Activated CD8-positive, alpha-beta memory T cell treated with anti-CD3 and anti-CD28 coated beads for 1 hour (primary cell): ENCODE data around the gene CAPNS2.
"Not testable (repeated sequence)": the region's sequence is repeated elsewhere in the genome, so short reads cannot be mapped to it uniquely, and the experiment has no call there.

Experiments
- DNase-seq, 2 donors: peaks; one replicate each; pipeline ENCODE4 v3.0.0-alpha.2; 2020; ENCODE audit warnings: low read depth in 1 of 2; ENCODE audit errors: extremely low read depth in 1 of 2

Gene CAPNS2

DNA sequence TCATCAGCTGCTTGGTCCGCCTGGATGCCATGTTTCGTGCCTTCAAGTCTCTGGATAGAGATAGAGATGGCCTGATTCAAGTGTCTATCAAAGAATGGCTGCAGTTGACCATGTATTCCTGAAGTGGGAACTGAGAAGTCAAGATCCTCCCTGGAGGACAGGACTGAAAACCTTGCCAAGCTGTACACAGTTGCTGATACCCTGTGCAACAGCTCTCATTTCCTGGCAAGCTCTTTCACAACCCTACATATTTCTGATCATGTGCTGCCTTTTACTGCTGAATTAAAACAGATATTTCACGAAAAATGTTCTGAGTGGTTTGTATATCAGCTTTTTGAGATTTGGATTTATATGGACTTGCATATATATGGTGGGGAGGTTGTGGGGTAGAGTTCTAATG is 898 bp downstream of the CAPNS2 start:
- no peak for DNase-seq

DNA sequence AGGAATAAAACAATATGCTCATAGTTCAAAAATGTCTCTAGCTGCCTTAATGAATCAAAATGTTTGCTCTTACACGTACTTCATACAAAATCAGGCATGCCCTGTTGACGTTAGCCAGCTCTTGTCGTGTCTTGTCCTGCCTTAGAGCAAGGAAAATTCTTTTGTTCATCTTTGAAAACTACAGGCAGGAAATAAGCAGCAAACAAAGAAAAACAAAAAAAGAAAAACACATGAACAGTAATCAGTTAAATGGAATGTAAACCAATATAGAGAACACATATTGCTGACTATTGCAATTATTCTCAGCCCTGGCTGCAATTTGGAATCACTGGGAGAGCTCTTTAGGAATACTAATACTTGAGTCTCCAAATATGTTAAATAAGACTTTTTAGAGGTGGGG is 1.7 kb downstream of the CAPNS2 start:
- DNase-seq: no peak

DNA sequence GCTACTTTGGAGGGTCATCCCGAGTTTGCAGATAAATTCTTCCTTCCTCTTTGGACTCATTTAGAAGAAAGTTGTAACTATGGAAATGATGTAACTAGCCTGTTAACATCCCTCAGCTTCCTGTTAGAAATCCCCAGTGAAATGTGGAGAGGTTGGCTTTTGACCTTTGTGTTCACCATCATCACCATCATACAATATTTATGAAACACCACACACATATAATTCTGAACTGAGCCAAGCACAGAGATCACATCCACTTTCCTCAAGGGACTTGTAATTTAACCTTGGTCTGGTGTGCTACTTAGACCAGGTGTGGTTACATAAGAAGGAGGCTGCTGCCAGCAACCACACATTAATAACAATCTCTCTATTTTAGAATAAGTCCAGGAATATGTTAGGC is 2.5 kb downstream of the CAPNS2 start:
- no peak for DNase-seq

DNA sequence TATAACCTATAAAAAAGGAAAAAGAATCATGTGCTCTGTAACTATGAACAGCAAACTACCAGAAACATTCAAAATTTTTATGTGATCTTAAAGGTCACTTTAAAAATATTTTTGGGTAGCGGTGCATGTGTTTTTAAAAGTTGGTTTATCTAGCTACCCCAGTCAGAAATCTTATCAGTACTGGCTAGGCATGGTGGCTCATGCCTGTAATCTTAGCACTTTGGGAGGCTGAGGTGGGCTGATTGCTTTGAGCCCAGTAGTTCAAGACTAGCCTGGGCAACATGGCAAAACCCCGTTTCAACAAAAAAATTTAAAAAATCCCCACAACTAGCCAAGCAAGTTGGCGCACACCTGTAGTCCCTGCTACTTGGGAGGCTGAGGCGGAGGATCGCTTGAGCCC is 3.7 kb downstream of the CAPNS2 start:
- no peak for DNase-seq

DNA sequence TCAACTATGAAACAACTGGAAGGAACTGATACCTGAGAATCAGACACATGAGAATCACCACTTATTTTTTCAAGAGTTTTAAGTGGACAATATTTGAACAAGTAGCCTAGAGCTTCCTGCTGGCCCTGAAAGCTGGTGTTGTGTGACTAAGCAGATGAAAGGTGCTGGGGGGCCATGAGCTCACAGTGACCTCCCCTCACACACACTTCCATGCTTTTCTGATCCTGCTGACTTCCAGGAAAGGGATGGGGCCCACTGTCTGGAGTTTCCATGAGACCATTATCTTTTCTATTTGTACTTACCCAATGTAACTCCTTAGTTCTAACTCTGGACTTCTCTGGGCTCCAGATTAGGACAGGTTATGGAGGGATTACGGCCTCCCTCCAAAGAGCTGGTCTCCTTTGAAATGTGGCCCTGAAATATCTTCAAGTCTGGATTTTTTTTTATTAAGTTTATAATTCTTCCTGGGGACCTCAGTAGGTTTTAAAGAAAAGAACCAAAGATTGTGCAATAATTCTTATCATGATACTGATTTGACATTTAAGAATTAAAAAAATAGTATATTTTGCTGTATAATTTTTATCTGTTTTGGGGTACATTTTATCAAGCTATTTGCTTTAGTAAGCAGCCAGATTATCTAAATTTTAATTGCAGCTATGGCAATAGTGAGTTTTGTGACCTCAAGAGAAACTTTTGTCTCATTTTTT is 4.9 kb downstream of the CAPNS2 start:
- DNase-seq: no peak

DNA sequence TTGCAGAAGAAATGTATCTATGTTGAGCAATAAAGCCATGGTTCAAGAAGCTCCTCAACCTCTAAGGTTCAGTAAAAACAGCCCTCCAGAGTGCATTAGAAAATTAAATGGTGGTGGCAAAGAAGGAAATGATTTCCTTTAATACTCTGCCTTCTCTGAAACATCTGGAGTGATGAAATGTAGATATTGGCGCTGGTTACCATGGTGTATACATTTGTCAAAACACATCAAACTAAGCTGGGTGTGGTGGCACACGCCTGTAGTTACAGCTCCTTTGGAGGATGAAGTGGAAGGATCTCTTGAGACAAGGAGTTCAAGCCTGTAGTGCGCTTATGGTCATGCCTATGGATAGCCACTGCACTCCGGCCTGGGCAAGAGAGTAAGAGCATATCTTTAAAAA is 6.0 kb downstream of the CAPNS2 start:
- no peak for DNase-seq

DNA sequence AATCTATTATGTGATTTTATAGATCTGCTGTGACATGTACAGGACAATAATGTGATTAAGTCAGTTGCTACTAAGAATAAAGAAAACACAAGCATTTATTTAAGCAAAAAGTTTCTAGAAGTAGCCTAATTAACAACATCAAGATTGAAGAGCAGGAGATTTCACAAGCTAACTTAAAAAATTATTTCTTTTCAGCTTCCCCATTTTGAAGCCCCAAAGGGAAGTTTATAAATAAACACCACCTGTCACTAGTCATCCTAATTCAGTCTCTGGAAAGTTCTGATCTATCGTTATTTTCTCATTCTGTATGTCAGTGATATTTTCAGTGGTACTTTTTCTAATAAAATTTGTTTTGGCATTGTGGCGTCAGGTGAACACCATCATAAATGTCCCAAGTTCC is 8.3 kb downstream of the CAPNS2 start:
- no peak for DNase-seq

DNA sequence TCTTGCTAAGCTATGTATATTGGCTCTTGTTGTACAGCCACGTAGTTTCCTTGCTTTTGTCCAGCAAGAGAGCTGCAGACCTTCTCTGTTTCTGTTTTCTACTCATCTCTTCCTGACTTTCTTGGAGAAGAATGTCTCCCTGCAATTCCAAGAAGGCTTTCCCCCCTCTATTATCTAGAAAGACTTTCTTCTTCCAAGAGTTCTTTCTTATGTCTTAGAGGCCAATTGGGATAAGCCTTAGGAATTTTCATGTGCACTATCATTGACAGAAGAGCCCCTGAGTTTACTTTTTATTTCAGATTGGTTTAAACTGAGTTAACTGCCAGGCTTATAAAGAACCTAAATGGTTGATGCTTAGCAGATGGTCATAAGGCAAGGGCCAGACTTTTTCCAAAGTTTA is 9.0 kb downstream of the CAPNS2 start:
- no peak for DNase-seq

DNA sequence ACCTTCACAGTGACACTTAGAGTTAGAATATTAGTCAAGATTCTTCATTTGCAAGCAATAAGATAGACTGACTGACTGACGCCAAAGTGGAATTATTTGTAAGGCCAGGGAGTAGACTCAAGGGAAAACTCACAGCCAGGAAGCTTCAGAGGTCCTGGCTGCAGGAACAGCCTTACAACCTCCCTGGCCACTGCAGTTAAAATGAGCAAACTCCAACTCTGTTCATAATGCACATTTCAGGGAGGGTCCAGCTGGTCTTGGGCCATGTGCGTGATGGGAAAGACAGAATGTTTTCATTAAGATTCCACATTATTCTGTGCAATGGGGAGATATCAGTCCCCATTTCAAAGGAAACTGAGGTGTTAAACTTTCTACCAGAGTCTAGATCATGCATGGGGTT is 9.9 kb downstream of the CAPNS2 start:
- DNase-seq: no peak

DNA sequence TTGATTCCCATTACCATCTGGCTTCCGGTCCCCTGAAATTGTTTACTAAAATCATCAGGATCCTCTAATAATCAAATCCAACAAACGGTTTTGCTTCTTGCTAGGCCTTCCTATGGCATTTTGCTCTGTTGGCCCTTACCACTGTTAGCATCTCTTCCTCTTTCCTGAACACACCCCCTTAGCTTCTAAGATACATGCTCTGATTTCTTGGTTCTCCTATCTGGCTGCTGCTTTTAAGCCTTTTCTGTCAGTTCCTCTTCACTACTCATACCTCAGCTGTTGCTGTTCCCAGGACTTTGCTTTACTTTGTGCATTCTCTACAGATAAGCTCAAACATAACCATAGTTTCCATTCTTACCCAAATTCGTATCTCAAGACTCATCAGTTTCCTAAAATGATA is 11.4 kb downstream of the CAPNS2 start:
- DNase-seq: no peak

DNA sequence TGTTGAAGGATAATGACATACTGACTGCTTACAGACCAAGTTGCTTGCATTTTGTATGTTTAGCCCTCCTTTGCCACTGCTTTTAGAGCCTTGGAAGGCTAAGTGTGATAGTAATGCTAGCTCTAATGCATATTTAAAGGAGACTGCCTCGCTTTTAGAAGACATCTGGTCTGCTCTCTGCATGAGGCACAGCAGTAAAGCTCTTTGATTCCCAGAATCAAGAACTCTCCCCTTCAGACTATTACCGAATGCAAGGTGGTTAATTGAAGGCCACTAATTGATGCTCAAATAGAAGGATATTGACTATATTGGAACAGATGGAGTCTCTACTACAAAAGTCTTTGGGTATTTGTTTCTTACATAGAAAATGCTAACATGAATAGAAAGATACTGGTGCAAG is 19.1 kb downstream of the CAPNS2 start:
- DNase-seq: no peak

DNA sequence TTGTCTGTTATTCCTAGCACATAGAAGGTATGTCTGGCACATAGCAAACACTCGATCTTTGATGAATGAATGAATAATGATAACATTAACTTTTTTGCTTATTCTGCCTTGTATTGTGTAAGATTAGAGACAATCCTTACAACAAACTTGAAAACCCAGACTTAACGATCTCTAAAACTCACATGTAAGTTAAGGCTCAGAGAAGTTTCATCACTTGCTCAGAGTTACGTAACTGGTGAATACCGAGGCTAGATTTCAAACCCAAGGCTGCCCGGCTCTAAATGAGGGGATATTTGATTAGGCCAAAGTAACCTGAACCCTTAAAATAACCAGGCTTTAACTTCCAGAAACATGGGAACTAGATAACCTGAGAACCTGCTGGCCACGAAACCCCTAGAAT is 22.3 kb downstream of the CAPNS2 start:
- DNase-seq: no peak

DNA sequence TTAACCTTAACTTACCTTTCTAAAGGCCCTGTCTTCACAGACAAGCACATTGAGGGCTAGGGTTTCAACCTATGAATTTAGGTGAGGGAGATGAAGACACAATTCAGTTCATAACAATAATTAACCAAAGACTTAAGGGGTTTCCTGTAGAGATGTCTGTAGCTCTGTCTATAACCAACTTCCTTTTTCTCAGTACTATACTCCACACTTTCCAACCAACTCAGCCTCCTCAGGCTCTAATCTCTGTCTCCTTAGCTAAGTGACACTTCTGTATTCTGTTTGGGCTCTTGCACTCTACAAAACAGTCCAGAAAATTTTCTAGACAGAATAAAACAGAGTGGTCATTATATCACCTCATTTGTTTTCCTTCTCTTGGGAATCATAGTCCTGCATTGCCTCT is 25.8 kb downstream of the CAPNS2 start:
- no peak for DNase-seq

DNA sequence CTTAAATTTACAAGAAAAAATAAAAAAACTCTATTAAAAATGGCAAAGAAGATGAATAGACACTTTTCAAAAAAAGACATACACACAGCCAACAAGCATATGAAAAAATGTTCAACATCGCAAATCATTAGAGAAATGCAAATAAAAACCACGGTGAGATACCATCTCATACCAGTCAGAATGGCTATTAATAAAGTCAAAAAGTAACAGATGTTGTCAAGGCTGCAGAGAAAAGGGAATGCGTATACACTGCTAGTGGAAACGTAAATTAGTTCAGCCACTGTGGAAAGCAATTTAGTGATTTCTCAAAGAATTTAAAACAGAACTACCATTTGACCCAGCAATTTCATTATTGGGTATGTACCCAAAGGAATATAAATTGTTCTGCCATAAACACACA is 31.4 kb downstream of the CAPNS2 start:
- DNase-seq: no peak

DNA sequence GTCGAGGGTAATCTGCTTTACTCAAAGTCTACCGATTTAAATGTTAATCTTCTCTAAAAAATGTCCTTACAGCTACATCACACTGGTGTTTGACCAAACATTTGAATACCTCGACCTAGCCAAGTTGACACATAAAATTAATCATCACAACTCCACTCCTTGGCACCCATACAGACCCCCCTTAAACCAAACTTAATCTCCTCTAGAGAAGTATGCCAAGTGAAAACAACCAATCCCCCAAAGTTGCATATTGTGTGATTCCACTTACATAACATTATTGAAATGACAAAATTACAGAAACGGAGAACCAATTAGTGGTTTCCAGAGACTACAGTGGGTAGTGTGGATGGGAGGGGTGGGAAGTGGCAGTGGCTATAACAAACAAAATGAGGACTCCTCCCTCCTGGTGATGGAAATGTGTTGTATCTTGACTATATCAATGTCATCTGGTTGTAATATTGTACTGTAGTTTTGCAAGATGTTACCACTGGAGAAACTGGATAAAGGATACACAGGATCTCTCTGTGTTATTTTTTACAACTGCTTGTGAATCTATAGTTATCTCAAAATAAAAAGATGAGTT is 39.4 kb downstream of the CAPNS2 start:
- no peak for DNase-seq

DNA sequence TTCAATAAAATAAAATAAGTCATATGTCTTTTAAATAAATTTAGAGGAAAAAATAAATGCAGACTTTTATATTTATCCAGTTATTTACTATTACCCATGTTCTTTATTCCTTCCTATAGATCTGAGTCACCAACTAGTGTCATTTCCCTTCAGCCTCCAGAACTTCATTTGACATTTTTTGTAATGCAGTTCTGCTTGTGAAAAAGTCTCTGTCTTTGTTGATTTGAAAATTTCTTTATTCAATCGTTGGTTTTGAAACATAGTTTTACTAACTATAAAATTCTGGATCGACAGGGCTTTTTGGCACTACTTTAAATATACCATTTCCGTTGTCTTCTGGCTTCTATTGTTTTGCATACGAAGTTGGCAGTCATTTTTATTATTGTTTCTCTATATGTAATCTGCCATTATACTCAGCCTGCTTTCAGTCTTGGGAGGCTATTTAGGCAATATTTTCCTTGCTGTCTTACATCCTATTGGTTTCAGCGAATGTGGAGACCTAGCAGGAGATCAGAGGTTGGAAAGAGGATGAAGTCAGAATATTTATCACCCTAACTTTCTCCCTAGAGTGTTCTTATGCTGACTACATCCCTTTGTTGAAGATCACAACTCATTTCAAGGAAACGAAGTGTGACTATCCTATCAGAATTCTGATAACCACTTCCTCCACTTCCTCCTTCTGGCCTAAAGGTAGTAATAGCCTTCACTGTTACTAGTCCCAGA is 47.3 kb downstream of the CAPNS2 start:
- DNase-seq: no peak

DNA sequence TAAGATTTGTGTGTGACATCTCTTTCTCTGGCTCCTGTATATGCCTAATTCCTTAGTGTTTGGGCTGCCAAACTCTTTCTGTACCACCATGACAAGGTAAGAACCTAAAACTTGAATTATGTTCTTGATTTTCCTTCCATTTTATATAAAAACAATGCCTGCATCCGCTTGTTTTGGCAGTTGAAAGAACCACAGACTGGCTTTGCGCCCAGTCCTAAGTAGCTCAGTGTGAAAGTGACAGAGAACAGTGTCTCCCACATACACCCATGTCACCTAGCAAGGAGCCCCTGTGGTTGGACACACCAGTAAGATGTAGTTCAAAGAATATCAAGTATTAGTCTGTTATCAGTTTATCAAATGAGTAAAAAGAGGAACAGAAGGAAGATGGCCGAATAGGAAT is 48.6 kb downstream of the CAPNS2 start:
- DNase-seq: no peak

DNA sequence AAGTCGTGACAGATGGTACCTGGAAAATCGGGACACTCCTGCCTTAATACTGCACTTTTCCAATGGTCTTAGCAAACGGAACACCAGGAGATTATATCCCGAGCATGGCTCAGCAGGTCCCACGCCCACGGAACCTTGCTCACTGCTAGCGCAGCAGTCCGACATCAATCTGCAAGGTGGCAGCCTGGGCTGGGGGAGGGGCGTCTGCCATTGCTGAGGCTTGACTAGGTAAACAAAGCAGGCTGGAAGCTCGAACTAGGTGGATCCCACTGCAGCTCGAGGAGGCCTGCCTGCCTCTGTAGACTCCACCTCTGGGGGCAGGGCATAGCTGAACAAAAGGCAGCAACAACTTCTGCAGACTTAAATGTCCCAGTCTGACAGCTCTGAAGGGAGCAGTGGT is 49.2 kb downstream of the CAPNS2 start:
- not testable (repeated sequence) for DNase-seq
